H9 (cell line): ENCODE results near the gene CRMP1. TPM values are rescaled to one million over a fixed set of nuclear protein-coding genes. Genes with fewer than 3 reads are reported as not detected.

Experiments used
- DNase-seq: peaks from one replicate; pipeline ENCODE4 v3.0.0-alpha.2; 2017
- H2AFZ ChIP-seq: one replicate; pipeline ENCODE4 v1.6.1; 2013; ENCODE audit warnings: mild to moderate bottlenecking, low read length, control low read depth, moderate library complexity
- H2AK5ac ChIP-seq: 2 replicates; pipeline ENCODE4 v1.6.1; 2013; ENCODE audit warnings: low read length, control low read depth, mixed read lengths; ENCODE audit not compliant: insufficient read length
- H2BK120ac ChIP-seq: one replicate; pipeline ENCODE4 v1.6.1; 2013; ENCODE audit warnings: low read depth, mild to moderate bottlenecking, low read length, control low read depth, inconsistent platforms; ENCODE audit not compliant: poor library complexity, severe bottlenecking
- H2BK12ac ChIP-seq: 2 replicates; pipeline ENCODE4 v1.6.1; 2013; ENCODE audit warnings: low read length, control low read depth, mixed read lengths, low read depth; ENCODE audit not compliant: insufficient read length
- H2BK15ac ChIP-seq: 2 replicates; pipeline ENCODE4 v1.6.1; 2013; ENCODE audit warnings: low read depth, low read length, control low read depth
- H2BK20ac ChIP-seq: one replicate; pipeline ENCODE4 v1.6.1; 2013; ENCODE audit warnings: low read depth, mild to moderate bottlenecking, low read length, control low read depth, inconsistent platforms; ENCODE audit not compliant: poor library complexity, severe bottlenecking
- H2BK5ac ChIP-seq: 2 replicates; pipeline ENCODE4 v1.6.1; 2013; ENCODE audit warnings: low read length, control low read depth, mixed read lengths; ENCODE audit not compliant: insufficient read length
- H3K14ac ChIP-seq: 2 replicates; pipeline ENCODE4 v1.6.1; 2013; ENCODE audit warnings: low read length, control low read depth; ENCODE audit not compliant: insufficient read depth
- H3K18ac ChIP-seq: 2 replicates; pipeline ENCODE4 v1.6.1; 2013; ENCODE audit warnings: low read depth, mild to moderate bottlenecking, mixed read lengths, low read length, control low read depth; ENCODE audit not compliant: insufficient read length
- H3K23ac ChIP-seq: 2 replicates; pipeline ENCODE4 v1.6.1; 2013; ENCODE audit warnings: low read length, control low read depth, mixed read lengths, low read depth; ENCODE audit not compliant: insufficient read length
- H3K23me2 ChIP-seq: 2 replicates; pipeline ENCODE4 v1.6.1; 2013; ENCODE audit warnings: low read depth, mild to moderate bottlenecking, mixed read lengths, low read length, control low read depth; ENCODE audit not compliant: insufficient read length, poor library complexity, severe bottlenecking
- H3K27ac ChIP-seq: 2 replicates; pipeline ENCODE4 v1.5.1; 2013; ENCODE audit warnings: low read length, control low read depth, mixed read lengths, low read depth; ENCODE audit not compliant: insufficient read length
- H3K27me3 ChIP-seq: 2 replicates; pipeline ENCODE4 v1.6.1; 2013; ENCODE audit warnings: low read length, control low read depth, inconsistent platforms; ENCODE audit not compliant: insufficient read depth
- H3K4ac ChIP-seq: 2 replicates; pipeline ENCODE4 v1.6.1; 2013; ENCODE audit warnings: low read depth, mild to moderate bottlenecking, control low read depth, inconsistent platforms, low read length, moderate library complexity
- H3K4me1 ChIP-seq: 2 replicates; pipeline ENCODE4 v1.6.1; 2013; ENCODE audit warnings: low read length, control low read depth, inconsistent platforms; ENCODE audit not compliant: insufficient read depth
- H3K4me2 ChIP-seq: 2 replicates; pipeline ENCODE4 v1.6.1; 2013; ENCODE audit warnings: low read length, control low read depth, mixed read lengths; ENCODE audit not compliant: insufficient read length, insufficient read depth
- H3K56ac ChIP-seq: 2 replicates; pipeline ENCODE4 v1.6.1; 2013; ENCODE audit warnings: low read depth, mild to moderate bottlenecking, mixed read lengths, low read length, control low read depth; ENCODE audit not compliant: insufficient read length
- H3K79me1 ChIP-seq: 2 replicates; pipeline ENCODE4 v1.6.1; 2013; ENCODE audit warnings: low read depth, mild to moderate bottlenecking, moderate library complexity, low read length, control low read depth, inconsistent platforms; ENCODE audit not compliant: insufficient read depth, poor library complexity, severe bottlenecking
- H3K79me2 ChIP-seq: 2 replicates; pipeline ENCODE4 v1.6.1; 2013; ENCODE audit warnings: low read length, control low read depth, inconsistent platforms; ENCODE audit not compliant: insufficient read depth
- H3K9ac ChIP-seq: 2 replicates; pipeline ENCODE4 v1.6.1; 2013; ENCODE audit warnings: low read length, control low read depth, mixed read lengths; ENCODE audit not compliant: insufficient read length; ENCODE audit errors: extremely low read depth
- H3K9me3 ChIP-seq: one replicate; pipeline ENCODE4 v1.6.1; 2013; ENCODE audit warnings: low read depth, low read length, inconsistent platforms; ENCODE audit not compliant: control insufficient read depth
- H3T11ph ChIP-seq: one replicate; pipeline ENCODE4 v1.6.1; 2013; ENCODE audit warnings: mild to moderate bottlenecking, low read length, control low read depth, inconsistent platforms
- H4K20me1 ChIP-seq: one replicate; pipeline ENCODE4 v1.6.1; 2013; ENCODE audit not compliant: control insufficient read depth, insufficient read length, insufficient read depth
- H4K5ac ChIP-seq: 2 replicates; pipeline ENCODE4 v1.6.1; 2013; ENCODE audit warnings: low read depth, mild to moderate bottlenecking, mixed read lengths, low read length, control low read depth; ENCODE audit not compliant: insufficient read length
- H4K8ac ChIP-seq: replicated peaks from 2 replicates; pipeline ENCODE4 v1.6.1; 2013; ENCODE audit warnings: low read length, control low read depth, mixed read lengths, low read depth; ENCODE audit not compliant: insufficient read length
- H4K91ac ChIP-seq: 2 replicates; pipeline ENCODE4 v1.6.1; 2013; ENCODE audit warnings: low read depth, mild to moderate bottlenecking, moderate library complexity, mixed read lengths, low read length, control low read depth; ENCODE audit not compliant: insufficient read length
- H3K27ac Mint-ChIP-seq, 3 experiments: 2 replicates in 2 of 3; 3 replicates in 1 of 3; pipeline ENCODE4 v1.8.0; 2020 to 2021; ENCODE audit warnings: mixed read lengths in 3 of 3, mild to moderate bottlenecking in 1 of 3, moderate library complexity in 1 of 3
- H3K27me3 Mint-ChIP-seq: 2 replicates; pipeline ENCODE4 v1.8.0; 2021; ENCODE audit warnings: low read depth, mild to moderate bottlenecking, moderate library complexity, mixed read lengths
- H3K36me3 Mint-ChIP-seq, 3 experiments: 2 replicates in 2 of 3; 3 replicates in 1 of 3; pipeline ENCODE4 v1.8.0; 2020 to 2021; ENCODE audit warnings: low read depth in 3 of 3, mixed read lengths in 3 of 3; ENCODE audit not compliant: insufficient read depth in 1 of 3
- H3K4me1 Mint-ChIP-seq, 2 experiments: 2 replicates each; pipeline ENCODE4 v1.8.0; 2020; ENCODE audit warnings: mixed read lengths in 2 of 2
- H3K4me3 Mint-ChIP-seq, 2 experiments: 2 replicates in 1 of 2; 3 replicates in 1 of 2; pipeline ENCODE4 v1.8.0; 2020 to 2021; ENCODE audit warnings: mild to moderate bottlenecking in 2 of 2, mixed read lengths in 2 of 2, moderate library complexity in 1 of 2
- H3K9me3 Mint-ChIP-seq, 2 experiments: 2 replicates in 1 of 2; 3 replicates in 1 of 2; pipeline ENCODE4 v1.8.0; 2020; ENCODE audit warnings: mild to moderate bottlenecking in 2 of 2, mixed read lengths in 2 of 2, moderate library complexity in 1 of 2
- CTCF ChIP-seq: fragments of 200-600 bp; sonication (generic); conservative IDR thresholded peaks from 3 replicates; pipeline ENCODE4 v1.8.0; 2021; ENCODE audit warnings: antibody characterized with exemption, mild to moderate bottlenecking
- WGBS: extraction: QIAGEN DNeasy Blood & Tissue Kit; methylation state at CpG from one replicate; pipeline ENCODE4 v1.1.7; 2013; ENCODE audit warnings: missing lambda C conversion rate, low lambda C conversion rate, mixed read lengths; ENCODE audit not compliant: insufficient read length; ENCODE audit errors: extremely low coverage; 5-methylcytosine and 5-hydroxymethylcytosine counted together
- total RNA-seq: library from RNA; stranded (reverse); gene quantifications from 2 replicates; pipeline ENCODE4 v1.2.1, GENCODE V29; 2021

The CRMP1 gene
- total RNA-seq, 1 experiment from 2014 or later = 71.6 TPM

GRCh38 chr4:5917672-5918071, 24.8 kb upstream of the CRMP1 start:
- H4K91ac ChIP-seq = no peak overlapping the region
- H3K27me3 ChIP-seq = no peaks in the 10 kb centered on the region
- H3K79me2 ChIP-seq = no peaks in the 10 kb centered on the region
- H2BK5ac ChIP-seq = no peak overlapping the region
- H3K9ac ChIP-seq = no peak overlapping the region
- H2AK5ac ChIP-seq = no peak overlapping the region
- no peak overlapping the region for H3K56ac ChIP-seq
- no peak overlapping the region for H2BK12ac ChIP-seq
- no peak overlapping the region for H3T11ph ChIP-seq
- H3K18ac ChIP-seq = no peak overlapping the region
- no peak overlapping the region for H4K5ac ChIP-seq
- H3K27ac ChIP-seq = no peak overlapping the region
- Mint-ChIP-seq H3K27ac (no peak overlapping the region; a peak in 2 of 7 replicates), H3K36me3 (no peaks in the 10 kb centered on the region), H3K27me3 (peaks cover 51% of the 10 kb centered on the region), H3K4me3 (no peak overlapping the region), H3K9me3 (no peaks in the 10 kb centered on the region), H3K4me1 (peaks cover 25 to 28% of the 10 kb centered on the region in 2 experiments)
- no peak overlapping the region for H3K4ac ChIP-seq
- H3K14ac ChIP-seq = no peak overlapping the region
- H2BK20ac ChIP-seq = no peak overlapping the region
- H3K23ac ChIP-seq = no peak overlapping the region
- no peak overlapping the region for H2AFZ ChIP-seq
- DNase-seq = no peak
- no peak for TF ChIP-seq CTCF
- H3K9me3 ChIP-seq = no peaks in the 10 kb centered on the region
- no peaks in the 10 kb centered on the region for H4K20me1 ChIP-seq
- H3K79me1 ChIP-seq = no peaks in the 10 kb centered on the region
- no peaks in the 10 kb centered on the region for H3K23me2 ChIP-seq
- H2BK15ac ChIP-seq = no peak overlapping the region
- no peak overlapping the region for H3K4me2 ChIP-seq
- peaks cover 9% of the 10 kb centered on the region; the same call in 1 of the 2 replicates for H3K4me1 ChIP-seq
- no CpG with 5 or more reads among the region's 11 CpGs for WGBS
- H4K8ac ChIP-seq = no peak overlapping the region
- no peak overlapping the region for H2BK120ac ChIP-seq
